Measurements from ENCODE around the gene RHOBTB3. TPM values are rescaled to one million over a fixed set of nuclear protein-coding genes. Genes with fewer than 3 reads are reported as not detected.

RHOBTB3 gene
- total RNA-seq, 4 donors from 2014 or later = 70.6 to 126 (median 80.1) TPM

- H3K36me3 ChIP-seq = no peaks in the 10 kb centered on the region
- no peaks in the 10 kb centered on the region for H3K27me3 ChIP-seq
- peaks cover 0 to 8% of the 10 kb centered on the region in 2 donors for H3K4me1 ChIP-seq
- DNase-seq = peak; percentile 75 to 86
- peak overlapping the region; percentile 1 to 57 for H3K4me3 ChIP-seq
- H3K9me3 ChIP-seq = no peaks in the 10 kb centered on the region
- intact Hi-C loops (cut with DNase I; ENCODE audit: low total_unique reads) = no loop called here
- TF ChIP-seq POLR2A (IDR thresholded peaks at IDR 0.05) (peak in 1 of 2 donors; percentile 47), CTCF (IDR thresholded peaks at IDR 0.05) (no peak)
- H3K27ac ChIP-seq = peak overlapping the region; percentile 85 to 89
Observed at GRCh38 chr5:95823738-95824609, 92.8 kb downstream of the RHOBTB3 start.

GRCh38 chr5:95824747-95825146, 93.6 kb downstream of the RHOBTB3 start:
- no peaks in the 10 kb centered on the region for H3K36me3 ChIP-seq
- H3K27me3 ChIP-seq = no peaks in the 10 kb centered on the region
- intact Hi-C loops (cut with DNase I; ENCODE audit: low total_unique reads) = no loop called here
- H3K4me3 ChIP-seq = no peak overlapping the region
- no peak for TF ChIP-seq CTCF (IDR thresholded peaks at IDR 0.05)
- no peak for TF ChIP-seq POLR2A (IDR thresholded peaks at IDR 0.05)
- H3K4me1 ChIP-seq = peaks cover 0 to 8% of the 10 kb centered on the region in 2 donors
- peak overlapping the region; percentile 85 to 89 for H3K27ac ChIP-seq
- no peaks in the 10 kb centered on the region for H3K9me3 ChIP-seq
- DNase-seq = no peak

- no peak overlapping the region for H3K27ac ChIP-seq
- H3K27me3 ChIP-seq = no peaks in the 10 kb centered on the region
- no peaks in the 10 kb centered on the region for H3K9me3 ChIP-seq
- no peak for DNase-seq
- no peak overlapping the region for H3K4me3 ChIP-seq
- peaks cover 0 to 8% of the 10 kb centered on the region in 2 donors for H3K4me1 ChIP-seq
- intact Hi-C loops (cut with DNase I; ENCODE audit: low total_unique reads) = no loop called here
- no peak for TF ChIP-seq CTCF (IDR thresholded peaks at IDR 0.05)
- no peak for TF ChIP-seq POLR2A (IDR thresholded peaks at IDR 0.05)
- no peaks in the 10 kb centered on the region for H3K36me3 ChIP-seq
Observed at GRCh38 chr5:95825495-95825894, 94.4 kb downstream of the RHOBTB3 start.

GRCh38 chr5:95826949-95827891, 96.1 kb downstream of the RHOBTB3 start:
- peaks cover 0 to 8% of the 10 kb centered on the region in 2 donors for H3K4me1 ChIP-seq
- intact Hi-C loops (cut with DNase I; ENCODE audit: low total_unique reads) = no loop called here
- DNase-seq = no peak

More at GRCh38 chr5:95826949-95827891, 96.1 kb downstream of the RHOBTB3 start:
- no peaks in the 10 kb centered on the region for H3K36me3 ChIP-seq
- no peaks in the 10 kb centered on the region for H3K9me3 ChIP-seq
- no peaks in the 10 kb centered on the region for H3K27me3 ChIP-seq
- H3K27ac ChIP-seq = no peak overlapping the region
- no peak overlapping the region for H3K4me3 ChIP-seq
- TF ChIP-seq POLR2A (IDR thresholded peaks at IDR 0.05) (no peak), CTCF (IDR thresholded peaks at IDR 0.05) (no peak)

Measured in uterus (tissue), 4 donors.